Activated naive CD4-positive, alpha-beta T cell treated with anti-CD3 and anti-CD28 coated beads, Interleukin-2, amount 50 U/mL, for 24 hours (primary cell): ENCODE data around the gene PCA3.
"Not testable (repeated sequence)": the region's sequence is repeated elsewhere in the genome, so short reads cannot be mapped to it uniquely, and the experiment has no call there.

Experiments
- H3K27ac Mint-ChIP-seq: one replicate; pipeline ENCODE4 v1.8.0; 2021; ENCODE audit warnings: mild to moderate bottlenecking, mixed read lengths
- H3K27me3 Mint-ChIP-seq: one replicate; pipeline ENCODE4 v1.8.0; 2021; ENCODE audit warnings: mixed read lengths
- H3K36me3 Mint-ChIP-seq: one replicate; pipeline ENCODE4 v1.8.0; 2021; ENCODE audit warnings: mixed read lengths
- H3K4me1 Mint-ChIP-seq: one replicate; pipeline ENCODE4 v1.8.0; 2021; ENCODE audit warnings: mixed read lengths
- H3K4me3 Mint-ChIP-seq: one replicate; pipeline ENCODE4 v1.8.0; 2021; ENCODE audit warnings: mild to moderate bottlenecking, mixed read lengths
- H3K9me3 Mint-ChIP-seq: one replicate; pipeline ENCODE4 v1.8.0; 2021; ENCODE audit warnings: mixed read lengths

The PCA3 gene

GRCh38 chr9:76738402-76738801, 25.8 kb upstream of the PCA3 start:
- no peak overlapping the region for H3K27ac Mint-ChIP-seq
- H3K27me3 Mint-ChIP-seq, result peaks cover 9% of the 10 kb centered on the region
- no peaks in the 10 kb centered on the region for H3K4me1 Mint-ChIP-seq
- no peaks in the 10 kb centered on the region for H3K9me3 Mint-ChIP-seq
- no peaks in the 10 kb centered on the region for H3K36me3 Mint-ChIP-seq
- H3K4me3 Mint-ChIP-seq, result no peak overlapping the region

- Mint-ChIP-seq H3K36me3 (no peaks in the 10 kb centered on the region), H3K9me3 (no peaks in the 10 kb centered on the region), H3K27me3 (peaks cover 7% of the 10 kb centered on the region), H3K27ac (no peak overlapping the region), H3K4me1 (no peaks in the 10 kb centered on the region), H3K4me3 (no peak overlapping the region)
Observed at GRCh38 chr9:76741524-76741923, 22.7 kb upstream of the PCA3 start.

GRCh38 chr9:76742890-76743289, 21.3 kb upstream of the PCA3 start:
- H3K4me1 Mint-ChIP-seq, H3K36me3 Mint-ChIP-seq, H3K27ac Mint-ChIP-seq, H3K4me3 Mint-ChIP-seq, H3K9me3 Mint-ChIP-seq, H3K27me3 Mint-ChIP-seq: not testable (repeated sequence)

GRCh38 chr9:76743931-76744330, 20.3 kb upstream of the PCA3 start:
- peaks cover 3% of the 10 kb centered on the region for H3K27me3 Mint-ChIP-seq
- no peak overlapping the region for H3K4me3 Mint-ChIP-seq
- H3K36me3 Mint-ChIP-seq, result no peaks in the 10 kb centered on the region
- H3K27ac Mint-ChIP-seq, result no peak overlapping the region
- no peaks in the 10 kb centered on the region for H3K9me3 Mint-ChIP-seq
- no peaks in the 10 kb centered on the region for H3K4me1 Mint-ChIP-seq

GRCh38 chr9:76744336-76744735, 19.9 kb upstream of the PCA3 start:
- Mint-ChIP-seq H3K4me3 (no peak overlapping the region), H3K4me1 (no peaks in the 10 kb centered on the region), H3K27ac (no peak overlapping the region), H3K9me3 (no peaks in the 10 kb centered on the region), H3K27me3 (peaks cover 2% of the 10 kb centered on the region), H3K36me3 (no peaks in the 10 kb centered on the region)

GRCh38 chr9:76751001-76751400, 13.2 kb upstream of the PCA3 start:
- no peaks in the 10 kb centered on the region for H3K36me3 Mint-ChIP-seq
- H3K27ac Mint-ChIP-seq, result no peak overlapping the region
- H3K27me3 Mint-ChIP-seq, result no peaks in the 10 kb centered on the region
- no peaks in the 10 kb centered on the region for H3K9me3 Mint-ChIP-seq
- no peaks in the 10 kb centered on the region for H3K4me1 Mint-ChIP-seq
- no peak overlapping the region for H3K4me3 Mint-ChIP-seq

- H3K4me1 Mint-ChIP-seq, result no peaks in the 10 kb centered on the region
- no peaks in the 10 kb centered on the region for H3K36me3 Mint-ChIP-seq
- H3K27ac Mint-ChIP-seq, result no peak overlapping the region
Observed at GRCh38 chr9:76756268-76756640, 8.0 kb upstream of the PCA3 start.

GRCh38 chr9:76756941-76757673, 7.1 kb upstream of the PCA3 start:
- H3K9me3 Mint-ChIP-seq, result no peaks in the 10 kb centered on the region
- H3K27ac Mint-ChIP-seq, result no peak overlapping the region
- H3K27me3 Mint-ChIP-seq, result peaks cover 1% of the 10 kb centered on the region
- no peak overlapping the region for H3K4me3 Mint-ChIP-seq
- no peaks in the 10 kb centered on the region for H3K36me3 Mint-ChIP-seq
- H3K4me1 Mint-ChIP-seq, result no peaks in the 10 kb centered on the region

More at GRCh38 chr9:76756268-76756640, 8.0 kb upstream of the PCA3 start:
- H3K4me3 Mint-ChIP-seq, result no peak overlapping the region
- peaks cover 1% of the 10 kb centered on the region for H3K27me3 Mint-ChIP-seq
- H3K9me3 Mint-ChIP-seq, result no peaks in the 10 kb centered on the region

- H3K27me3 Mint-ChIP-seq, result peaks cover 1% of the 10 kb centered on the region
- H3K4me3 Mint-ChIP-seq, result no peak overlapping the region
- H3K27ac Mint-ChIP-seq, result no peak overlapping the region
- H3K36me3 Mint-ChIP-seq, result no peaks in the 10 kb centered on the region
- no peaks in the 10 kb centered on the region for H3K4me1 Mint-ChIP-seq
- no peaks in the 10 kb centered on the region for H3K9me3 Mint-ChIP-seq
Observed at GRCh38 chr9:76758476-76758875, 5.8 kb upstream of the PCA3 start.

GRCh38 chr9:76759732-76760131, 4.5 kb upstream of the PCA3 start:
- H3K27me3 Mint-ChIP-seq, result peaks cover 1% of the 10 kb centered on the region
- no peak overlapping the region for H3K27ac Mint-ChIP-seq
- no peaks in the 10 kb centered on the region for H3K9me3 Mint-ChIP-seq
- no peak overlapping the region for H3K4me3 Mint-ChIP-seq
- H3K36me3 Mint-ChIP-seq, result no peaks in the 10 kb centered on the region
- H3K4me1 Mint-ChIP-seq, result no peaks in the 10 kb centered on the region

GRCh38 chr9:76761448-76761847, 2.8 kb upstream of the PCA3 start:
- no peak overlapping the region for H3K4me3 Mint-ChIP-seq
- no peaks in the 10 kb centered on the region for H3K9me3 Mint-ChIP-seq
- peaks cover 1% of the 10 kb centered on the region for H3K27me3 Mint-ChIP-seq
- no peaks in the 10 kb centered on the region for H3K36me3 Mint-ChIP-seq
- no peaks in the 10 kb centered on the region for H3K4me1 Mint-ChIP-seq
- H3K27ac Mint-ChIP-seq, result no peak overlapping the region

- H3K4me1 Mint-ChIP-seq, result no peaks in the 10 kb centered on the region
- no peak overlapping the region for H3K4me3 Mint-ChIP-seq
- no peaks in the 10 kb centered on the region for H3K36me3 Mint-ChIP-seq
- H3K27ac Mint-ChIP-seq, result no peak overlapping the region
- H3K27me3 Mint-ChIP-seq, result peaks cover under 1% of the 10 kb centered on the region
- no peaks in the 10 kb centered on the region for H3K9me3 Mint-ChIP-seq
Observed at GRCh38 chr9:76766126-76766525, 1.9 kb downstream of the PCA3 start.

GRCh38 chr9:76772686-76773445, 8.6 kb downstream of the PCA3 start:
- no peaks in the 10 kb centered on the region for H3K9me3 Mint-ChIP-seq
- no peaks in the 10 kb centered on the region for H3K36me3 Mint-ChIP-seq
- no peak overlapping the region for H3K4me3 Mint-ChIP-seq
- H3K4me1 Mint-ChIP-seq, result no peaks in the 10 kb centered on the region
- H3K27me3 Mint-ChIP-seq, result no peaks in the 10 kb centered on the region
- H3K27ac Mint-ChIP-seq, result no peak overlapping the region

- H3K4me1 Mint-ChIP-seq, result no peaks in the 10 kb centered on the region
- H3K36me3 Mint-ChIP-seq, result no peaks in the 10 kb centered on the region
- H3K27ac Mint-ChIP-seq, result no peak overlapping the region
- H3K27me3 Mint-ChIP-seq, result peaks cover 6% of the 10 kb centered on the region
- H3K4me3 Mint-ChIP-seq, result no peak overlapping the region
- no peaks in the 10 kb centered on the region for H3K9me3 Mint-ChIP-seq
Observed at GRCh38 chr9:76784881-76785280, 20.6 kb downstream of the PCA3 start.

- Mint-ChIP-seq H3K4me1 (no peaks in the 10 kb centered on the region), H3K27me3 (peaks cover 6% of the 10 kb centered on the region)
Observed at GRCh38 chr9:76785501-76785900, 21.3 kb downstream of the PCA3 start.

GRCh38 chr9:76787677-76788076, 23.4 kb downstream of the PCA3 start:
- no peak overlapping the region for H3K27ac Mint-ChIP-seq
- no peaks in the 10 kb centered on the region for H3K4me1 Mint-ChIP-seq
- H3K4me3 Mint-ChIP-seq, result no peak overlapping the region
- H3K9me3 Mint-ChIP-seq, result no peaks in the 10 kb centered on the region
- no peaks in the 10 kb centered on the region for H3K36me3 Mint-ChIP-seq
- H3K27me3 Mint-ChIP-seq, result peaks cover 3% of the 10 kb centered on the region

More at GRCh38 chr9:76785501-76785900, 21.3 kb downstream of the PCA3 start:
- Mint-ChIP-seq H3K36me3 (no peaks in the 10 kb centered on the region), H3K9me3 (no peaks in the 10 kb centered on the region), H3K27ac (no peak overlapping the region), H3K4me3 (no peak overlapping the region)
